H1 (cell line): ENCODE data around the gene OR2A12. TPM values are rescaled to one million over a fixed set of nuclear protein-coding genes. Genes with fewer than 3 reads are reported as not detected.

Experiments
- BRCA1 ChIP-seq: IDR thresholded peaks from 2 replicates; pipeline ENCODE4 v1.6.1; 2012; ENCODE audit warnings: low read depth, low read length, improper control_type of control experiment
- GABPA ChIP-seq: IDR thresholded peaks from 2 replicates; pipeline ENCODE4 v1.6.1; 2011; ENCODE audit warnings: mild to moderate bottlenecking, low read length, moderate library complexity, borderline replicate concordance; ENCODE audit not compliant: insufficient read depth
- USF2 ChIP-seq: IDR thresholded peaks from 2 replicates; pipeline ENCODE4 v1.6.1; 2011; ENCODE audit warnings: low read length, improper control_type of control experiment
- polyA plus RNA-seq, 7 experiments: library from polyadenylated mRNA; depleted of rRNA in 3 of 7; stranded (reverse) in 5 of 7; unstranded in 2 of 7; fragments of >200 nt in 5 of 7; fragments of 200-250 nt in 2 of 7; gene quantifications; 1 replicate in 5 of 7; 2 replicates in 1 of 7; 4 replicates in 1 of 7; pipeline versions ENCODE4 v1.2.1 to v1.2.3, GENCODE V29; 2011 to 2013; ENCODE audit warnings: missing spikeins in 2 of 7, mixed read lengths in 2 of 7
- total RNA-seq: library from RNA; stranded (reverse); fragmentation: NEBNext Ultra II Directional; extraction: Animal tissue kit (Norgen Biotek cat#: 25700); gene quantifications from 2 replicates; pipeline ENCODE4 v1.2.1, GENCODE V29; 2021

Gene OR2A12
- total and polyA plus RNA-seq, 2 of the 8 experiments (the other 6 are each of a cell fraction or from before 2014, with no cell fraction given) = not detected

GRCh38 chr7:144049491-144049890, 36.6 kb upstream of the OR2A12 start (continued):
- TF ChIP-seq USF2 (no peak), GABPA (no peak), BRCA1 (no peak)
